Liver (tissue), 9 donors: ENCODE results near the gene UGT1A10. TPM values are rescaled to one million over a fixed set of nuclear protein-coding genes. Genes with fewer than 3 reads are reported as not detected.

ENCODE experiments used
- DNase-seq: peaks from one replicate; pipeline ENCODE4 v3.0.0-alpha.2; 2017; ENCODE audit warnings: low spot score
- H3K27ac ChIP-seq, 2 donors: one replicate each; pipeline ENCODE4 v1.7.0; 2013; ENCODE audit warnings: inconsistent platforms in 2 of 2, low read length in 2 of 2, control low read depth in 1 of 2, low read depth in 1 of 2, mild to moderate bottlenecking in 1 of 2
- H3K27me3 ChIP-seq, 4 donors: one replicate each; pipeline versions ENCODE4 v1.6.1 to v1.7.0; 2013; ENCODE audit warnings: low read length in 3 of 4, inconsistent platforms in 1 of 4, mild to moderate bottlenecking in 1 of 4, moderate library complexity in 1 of 4; ENCODE audit not compliant: control insufficient read depth in 4 of 4, insufficient read depth in 4 of 4
- H3K36me3 ChIP-seq, 4 donors: one replicate each; pipeline versions ENCODE4 v1.6.1 to v1.7.0; 2013; ENCODE audit warnings: low read length in 3 of 4, mild to moderate bottlenecking in 3 of 4, low read depth in 1 of 4, moderate library complexity in 1 of 4; ENCODE audit not compliant: control insufficient read depth in 4 of 4, insufficient read depth in 3 of 4
- H3K4me1 ChIP-seq, 4 donors: one replicate each; pipeline versions ENCODE4 v1.6.1 to v1.7.0; 2013; ENCODE audit warnings: low read length in 3 of 4, mild to moderate bottlenecking in 3 of 4, moderate library complexity in 1 of 4; ENCODE audit not compliant: control insufficient read depth in 4 of 4, insufficient read depth in 4 of 4
- H3K4me3 ChIP-seq, 3 donors: one replicate each; pipeline versions ENCODE4 v1.6.1 to v1.7.0; 2013; ENCODE audit warnings: low read length in 3 of 3, control low read depth in 1 of 3, low read depth in 1 of 3, mild to moderate bottlenecking in 1 of 3
- H3K9ac ChIP-seq, 2 donors: one replicate each; pipeline ENCODE4 v1.7.0; 2013; ENCODE audit warnings: low read length in 2 of 2, mild to moderate bottlenecking in 2 of 2, moderate library complexity in 2 of 2, control low read depth in 1 of 2, low read depth in 1 of 2
- H3K9me3 ChIP-seq, 4 donors: one replicate each; pipeline versions ENCODE4 v1.6.1 to v1.7.0; 2013; ENCODE audit warnings: low read length in 3 of 4; ENCODE audit not compliant: control insufficient read depth in 4 of 4
- EGR1 ChIP-seq, 2 donors: IDR thresholded peaks; 2 replicates each; pipeline ENCODE4 v1.6.1; 2016 to 2018; ENCODE audit warnings: antibody characterized with exemption in 2 of 2, low read depth in 2 of 2
- FOXA1 ChIP-seq: IDR thresholded peaks from 2 replicates; pipeline ENCODE4 v1.6.1; 2016; ENCODE audit warnings: antibody characterized with exemption
- HNF4A ChIP-seq, 2 donors: conservative IDR thresholded peaks; 2 replicates each; pipeline ENCODE4 v1.6.1; 2016; ENCODE audit warnings: antibody characterized with exemption in 2 of 2, mild to moderate bottlenecking in 2 of 2
- HNF4G ChIP-seq: IDR thresholded peaks from 2 replicates; pipeline ENCODE4 v1.6.1; 2016; ENCODE audit warnings: antibody characterized with exemption
- RXRA ChIP-seq, 2 donors: IDR thresholded peaks; 2 replicates each; pipeline ENCODE4 v1.6.1; 2017 to 2018; ENCODE audit warnings: antibody characterized with exemption in 2 of 2, mild to moderate bottlenecking in 1 of 2
- SP1 ChIP-seq: IDR thresholded peaks from 2 replicates; pipeline ENCODE4 v1.6.1; 2018; ENCODE audit warnings: antibody characterized with exemption, mild to moderate bottlenecking
- YY1 ChIP-seq: IDR thresholded peaks from 2 replicates; pipeline ENCODE4 v1.6.1; 2016; ENCODE audit warnings: antibody characterized with exemption, mild to moderate bottlenecking
- WGBS: extraction: QIAGEN DNeasy Blood & Tissue Kit; methylation state at CpG from one replicate; pipeline ENCODE4 v1.1.7; 2013; 5-methylcytosine and 5-hydroxymethylcytosine counted together
- polyA plus RNA-seq, 2 donors: library from polyadenylated mRNA; stranded (reverse) in 1 of 2; unstranded in 1 of 2; fragments of 200-250 nt in 1 of 2; fragments of >200 nt in 1 of 2; fragmentation: Nextera tagmentation in 1 of 2; extraction: Ambion mirVana in 1 of 2; gene quantifications; one replicate each; pipeline versions ENCODE4 v1.2.1 to v1.2.3, GENCODE V29; 2013 to 2015
- total RNA-seq, 2 donors: library from RNA; depleted of rRNA; stranded (reverse); fragments of >200 nt; gene quantifications; one replicate each; pipeline ENCODE4 v1.2.3, GENCODE V29; 2014
- TF ChIP-seq, protein P1 (sequence below): fragments of 150-350 bp; IDR thresholded peaks from 2 replicates; pipeline ENCODE4 v1.5.1; 2017; ENCODE audit warnings: improper control_type of control experiment, low read depth, low read length; ENCODE audit not compliant: missing input control
- TF ChIP-seq, protein P2 (sequence below): IDR thresholded peaks from 2 replicates; pipeline ENCODE4 v1.6.1; 2016; ENCODE audit warnings: antibody characterized with exemption
- TF ChIP-seq, protein P3 (sequence below): IDR thresholded peaks from 2 replicates; pipeline ENCODE4 v1.6.1; 2016; ENCODE audit warnings: antibody characterized with exemption
- TF ChIP-seq, protein P4 (sequence below): IDR thresholded peaks from 2 replicates; pipeline ENCODE4 v1.6.1; 2016; ENCODE audit warnings: antibody characterized with exemption, mild to moderate bottlenecking
- donor health status: healthy.
- donor health status: healthy.
- donor health status: healthy.
- donor health status: healthy.
- donor health status: healthy.

UGT1A10 gene
- total and polyA plus RNA-seq, 4 donors, result 0.08 TPM; not detected in 2

DNA sequence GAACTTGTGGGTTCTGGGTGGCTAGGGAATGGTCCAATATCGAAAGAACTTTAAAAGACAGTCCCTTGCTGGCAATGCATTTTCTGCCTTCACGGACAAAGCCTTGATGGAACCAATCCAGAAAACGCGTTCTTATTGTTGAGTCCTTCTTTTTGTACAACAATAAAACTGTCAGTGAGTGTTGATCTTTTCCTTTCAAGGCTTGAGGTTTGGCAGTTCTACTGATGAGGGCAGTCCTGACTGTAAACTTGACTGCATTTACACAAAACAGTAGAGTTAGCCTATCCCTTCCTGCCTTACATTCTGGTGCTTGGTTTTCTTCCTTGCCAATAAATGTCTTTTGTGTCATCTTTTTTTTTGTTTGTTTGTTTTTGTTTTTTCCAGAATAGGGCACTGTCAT is 42.9 kb downstream of the UGT1A10 start:
- H3K27ac ChIP-seq, result no peak overlapping the region
- no peak overlapping the region for H3K9ac ChIP-seq
- H3K27me3 ChIP-seq, result no peaks in the 10 kb centered on the region
- H3K36me3 ChIP-seq, result no peaks in the 10 kb centered on the region
- TF ChIP-seq EGR1 (IDR thresholded peaks at IDR 0.05; ENCODE audit: low read depth in 2 of 2) (no peak), FOXA1 (no peak), HNF4A (conservative IDR thresholded peaks at IDR 0.05) (no peak), HNF4G (no peak), YY1 (no peak)
- TF ChIP-seq, protein P1, sequence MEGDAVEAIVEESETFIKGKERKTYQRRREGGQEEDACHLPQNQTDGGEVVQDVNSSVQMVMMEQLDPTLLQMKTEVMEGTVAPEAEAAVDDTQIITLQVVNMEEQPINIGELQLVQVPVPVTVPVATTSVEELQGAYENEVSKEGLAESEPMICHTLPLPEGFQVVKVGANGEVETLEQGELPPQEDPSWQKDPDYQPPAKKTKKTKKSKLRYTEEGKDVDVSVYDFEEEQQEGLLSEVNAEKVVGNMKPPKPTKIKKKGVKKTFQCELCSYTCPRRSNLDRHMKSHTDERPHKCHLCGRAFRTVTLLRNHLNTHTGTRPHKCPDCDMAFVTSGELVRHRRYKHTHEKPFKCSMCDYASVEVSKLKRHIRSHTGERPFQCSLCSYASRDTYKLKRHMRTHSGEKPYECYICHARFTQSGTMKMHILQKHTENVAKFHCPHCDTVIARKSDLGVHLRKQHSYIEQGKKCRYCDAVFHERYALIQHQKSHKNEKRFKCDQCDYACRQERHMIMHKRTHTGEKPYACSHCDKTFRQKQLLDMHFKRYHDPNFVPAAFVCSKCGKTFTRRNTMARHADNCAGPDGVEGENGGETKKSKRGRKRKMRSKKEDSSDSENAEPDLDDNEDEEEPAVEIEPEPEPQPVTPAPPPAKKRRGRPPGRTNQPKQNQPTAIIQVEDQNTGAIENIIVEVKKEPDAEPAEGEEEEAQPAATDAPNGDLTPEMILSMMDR, result no peak
- no peaks in the 10 kb centered on the region for H3K9me3 ChIP-seq
- H3K4me1 ChIP-seq, result peaks cover 5 to 23% (median 10%) of the 10 kb centered on the region in 4 donors
- WGBS, result 84% methylated on average over 4 of the region's 4 CpGs
- H3K4me3 ChIP-seq, result no peak overlapping the region
- no peak for DNase-seq

DNA sequence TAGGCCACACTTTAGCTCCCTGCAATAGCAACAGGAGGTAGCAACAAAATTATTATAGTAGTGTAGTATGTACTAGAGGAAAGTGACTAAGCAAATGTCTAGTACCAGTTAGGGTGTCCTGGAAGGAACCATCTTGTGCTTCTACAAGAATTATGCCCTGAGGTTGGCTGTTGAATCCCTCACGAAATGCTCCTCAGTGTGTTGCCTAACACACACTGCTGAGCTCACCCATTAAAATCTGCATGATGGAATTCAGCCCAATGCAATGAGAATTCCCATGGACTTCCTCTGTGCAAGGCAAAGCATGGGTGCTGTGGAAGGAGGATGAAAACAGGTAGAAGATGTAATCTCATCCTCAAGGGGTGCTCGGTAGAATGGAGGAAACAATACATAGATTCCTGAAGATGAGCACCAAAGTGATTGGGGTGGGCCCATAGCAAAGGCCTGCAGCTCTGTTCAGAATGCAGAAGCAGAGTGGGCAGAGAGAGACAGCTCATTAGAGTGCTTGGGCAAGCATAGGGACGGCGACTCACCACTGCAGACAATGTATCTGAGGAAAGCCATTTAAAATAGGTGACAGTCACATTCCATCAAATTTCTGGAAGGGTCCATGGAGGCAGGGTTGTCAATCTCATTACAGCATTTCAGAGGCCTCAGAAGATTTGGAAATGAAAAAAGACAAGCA is 44.3 kb downstream of the UGT1A10 start:
- Histone ChIP-seq H3K4me3 (no peak overlapping the region), H3K27ac (no peak overlapping the region), H3K4me1 (peaks cover 3 to 14% (median 4%) of the 10 kb centered on the region in 4 donors), H3K36me3 (no peaks in the 10 kb centered on the region), H3K9ac (no peak overlapping the region), H3K9me3 (no peaks in the 10 kb centered on the region), H3K27me3 (no peaks in the 10 kb centered on the region)
- TF ChIP-seq, protein P2, sequence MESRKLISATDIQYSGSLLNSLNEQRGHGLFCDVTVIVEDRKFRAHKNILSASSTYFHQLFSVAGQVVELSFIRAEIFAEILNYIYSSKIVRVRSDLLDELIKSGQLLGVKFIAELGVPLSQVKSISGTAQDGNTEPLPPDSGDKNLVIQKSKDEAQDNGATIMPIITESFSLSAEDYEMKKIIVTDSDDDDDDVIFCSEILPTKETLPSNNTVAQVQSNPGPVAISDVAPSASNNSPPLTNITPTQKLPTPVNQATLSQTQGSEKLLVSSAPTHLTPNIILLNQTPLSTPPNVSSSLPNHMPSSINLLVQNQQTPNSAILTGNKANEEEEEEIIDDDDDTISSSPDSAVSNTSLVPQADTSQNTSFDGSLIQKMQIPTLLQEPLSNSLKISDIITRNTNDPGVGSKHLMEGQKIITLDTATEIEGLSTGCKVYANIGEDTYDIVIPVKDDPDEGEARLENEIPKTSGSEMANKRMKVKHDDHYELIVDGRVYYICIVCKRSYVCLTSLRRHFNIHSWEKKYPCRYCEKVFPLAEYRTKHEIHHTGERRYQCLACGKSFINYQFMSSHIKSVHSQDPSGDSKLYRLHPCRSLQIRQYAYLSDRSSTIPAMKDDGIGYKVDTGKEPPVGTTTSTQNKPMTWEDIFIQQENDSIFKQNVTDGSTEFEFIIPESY, result no peak
- TF ChIP-seq HNF4G, result no peak
- no peak for TF ChIP-seq SP1
- TF ChIP-seq, protein P3, sequence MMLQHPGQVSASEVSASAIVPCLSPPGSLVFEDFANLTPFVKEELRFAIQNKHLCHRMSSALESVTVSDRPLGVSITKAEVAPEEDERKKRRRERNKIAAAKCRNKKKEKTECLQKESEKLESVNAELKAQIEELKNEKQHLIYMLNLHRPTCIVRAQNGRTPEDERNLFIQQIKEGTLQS, result no peak
- TF ChIP-seq YY1, result no peak
- TF ChIP-seq HNF4A (conservative IDR thresholded peaks at IDR 0.05), result no peak
- no peak for TF ChIP-seq RXRA (IDR thresholded peaks at IDR 0.05)
- DNase-seq, result no peak
- WGBS, result 75% methylated on average over 4 of the region's 4 CpGs

DNA sequence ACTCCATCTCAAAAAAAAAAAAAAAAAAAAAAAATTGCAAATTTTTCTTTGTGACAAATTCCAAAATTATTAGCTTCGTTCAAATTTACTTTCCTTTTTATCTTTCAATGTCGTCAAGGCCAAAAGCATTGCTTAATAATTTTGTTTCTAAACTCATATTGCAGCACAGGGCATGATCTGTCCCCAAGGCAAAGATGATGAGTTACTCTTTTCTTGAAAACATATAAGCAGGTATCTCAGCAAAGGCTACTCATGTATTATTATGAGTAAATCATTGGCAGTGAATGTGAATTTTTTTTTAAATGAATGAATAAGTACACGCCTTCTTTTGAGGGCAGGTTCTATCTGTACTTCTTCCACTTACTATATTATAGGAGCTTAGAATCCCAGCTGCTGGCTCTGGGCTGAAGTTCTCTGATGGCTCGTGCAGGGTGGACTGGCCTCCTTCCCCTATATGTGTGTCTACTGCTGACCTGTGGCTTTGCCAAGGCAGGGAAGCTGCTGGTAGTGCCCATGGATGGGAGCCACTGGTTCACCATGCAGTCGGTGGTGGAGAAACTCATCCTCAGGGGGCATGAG is 45.4 kb downstream of the UGT1A10 start, which contains the start of gene UGT1A7:
TSS of gene UGT1A7 (plus strand) at position 381 of the 579 bp plus-strand sequence. CDS start at position 418, 37 bp downstream.
- Histone ChIP-seq H3K9me3 (no peaks in the 10 kb centered on the region), H3K9ac (no peak within 1 kb of the TSS), H3K27me3 (no peaks in the 10 kb centered on the region), H3K36me3 (no peaks in the 10 kb centered on the region), H3K27ac (peak within 1 kb of the TSS in 1 of 2 donors; percentile 35), H3K4me3 (no peak within 1 kb of the TSS), H3K4me1 (peaks cover 1 to 6% (median 4%) of the 10 kb centered on the region in 4 donors)
- DNase-seq, result no peak
- WGBS, result 63% methylated on average over 5 of the region's 5 CpGs
- TF ChIP-seq, protein P4, sequence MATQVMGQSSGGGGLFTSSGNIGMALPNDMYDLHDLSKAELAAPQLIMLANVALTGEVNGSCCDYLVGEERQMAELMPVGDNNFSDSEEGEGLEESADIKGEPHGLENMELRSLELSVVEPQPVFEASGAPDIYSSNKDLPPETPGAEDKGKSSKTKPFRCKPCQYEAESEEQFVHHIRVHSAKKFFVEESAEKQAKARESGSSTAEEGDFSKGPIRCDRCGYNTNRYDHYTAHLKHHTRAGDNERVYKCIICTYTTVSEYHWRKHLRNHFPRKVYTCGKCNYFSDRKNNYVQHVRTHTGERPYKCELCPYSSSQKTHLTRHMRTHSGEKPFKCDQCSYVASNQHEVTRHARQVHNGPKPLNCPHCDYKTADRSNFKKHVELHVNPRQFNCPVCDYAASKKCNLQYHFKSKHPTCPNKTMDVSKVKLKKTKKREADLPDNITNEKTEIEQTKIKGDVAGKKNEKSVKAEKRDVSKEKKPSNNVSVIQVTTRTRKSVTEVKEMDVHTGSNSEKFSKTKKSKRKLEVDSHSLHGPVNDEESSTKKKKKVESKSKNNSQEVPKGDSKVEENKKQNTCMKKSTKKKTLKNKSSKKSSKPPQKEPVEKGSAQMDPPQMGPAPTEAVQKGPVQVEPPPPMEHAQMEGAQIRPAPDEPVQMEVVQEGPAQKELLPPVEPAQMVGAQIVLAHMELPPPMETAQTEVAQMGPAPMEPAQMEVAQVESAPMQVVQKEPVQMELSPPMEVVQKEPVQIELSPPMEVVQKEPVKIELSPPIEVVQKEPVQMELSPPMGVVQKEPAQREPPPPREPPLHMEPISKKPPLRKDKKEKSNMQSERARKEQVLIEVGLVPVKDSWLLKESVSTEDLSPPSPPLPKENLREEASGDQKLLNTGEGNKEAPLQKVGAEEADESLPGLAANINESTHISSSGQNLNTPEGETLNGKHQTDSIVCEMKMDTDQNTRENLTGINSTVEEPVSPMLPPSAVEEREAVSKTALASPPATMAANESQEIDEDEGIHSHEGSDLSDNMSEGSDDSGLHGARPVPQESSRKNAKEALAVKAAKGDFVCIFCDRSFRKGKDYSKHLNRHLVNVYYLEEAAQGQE, result no peak
- TF ChIP-seq HNF4A (conservative IDR thresholded peaks at IDR 0.05), result peak; percentile 28 to 41
